EL (cell line): ENCODE data around the gene TBX4.

Experiments used
- DNase-seq: peaks from one replicate; pipeline ENCODE4 v3.0.0-alpha.2; 2016

TBX4 gene

DNA sequence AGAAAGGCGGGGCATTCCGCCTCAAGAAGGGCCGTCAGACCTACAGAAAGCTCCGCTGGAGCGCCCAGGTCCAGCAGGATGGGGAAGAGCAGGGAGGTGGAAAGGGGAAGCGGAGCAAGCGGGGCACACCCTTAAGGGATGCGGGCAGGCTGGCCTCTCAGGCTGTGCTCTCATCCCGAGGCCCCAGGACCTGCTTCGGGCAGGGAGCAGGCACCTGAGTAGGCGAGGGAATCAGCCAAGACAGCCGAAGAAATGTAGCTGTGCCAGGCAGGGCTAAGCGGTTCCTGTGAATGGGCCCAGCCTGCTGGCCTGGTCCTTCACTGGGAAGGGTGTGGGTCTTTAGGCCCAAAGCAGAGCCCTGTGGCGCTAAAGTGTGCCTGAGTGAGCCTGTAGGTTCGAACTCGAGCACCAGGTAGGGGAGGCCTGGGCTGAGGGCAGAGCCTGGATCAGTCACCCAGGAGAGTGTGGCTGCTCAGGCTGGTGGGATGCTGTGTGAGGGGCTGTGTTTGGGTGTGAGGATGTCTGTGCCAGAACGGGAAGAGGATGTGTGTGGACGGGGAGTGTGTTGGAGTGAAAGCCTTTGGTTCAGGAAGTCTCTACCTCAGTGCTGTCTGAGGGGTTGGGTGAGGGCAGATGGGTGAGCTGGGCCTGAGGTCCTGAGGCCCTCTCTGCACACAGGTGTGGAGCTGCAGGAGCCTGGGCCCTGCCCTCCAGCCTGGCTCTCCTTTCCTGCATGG, 3.3 kb downstream of the TBX4 start:
- DNase-seq = no peak

DNA sequence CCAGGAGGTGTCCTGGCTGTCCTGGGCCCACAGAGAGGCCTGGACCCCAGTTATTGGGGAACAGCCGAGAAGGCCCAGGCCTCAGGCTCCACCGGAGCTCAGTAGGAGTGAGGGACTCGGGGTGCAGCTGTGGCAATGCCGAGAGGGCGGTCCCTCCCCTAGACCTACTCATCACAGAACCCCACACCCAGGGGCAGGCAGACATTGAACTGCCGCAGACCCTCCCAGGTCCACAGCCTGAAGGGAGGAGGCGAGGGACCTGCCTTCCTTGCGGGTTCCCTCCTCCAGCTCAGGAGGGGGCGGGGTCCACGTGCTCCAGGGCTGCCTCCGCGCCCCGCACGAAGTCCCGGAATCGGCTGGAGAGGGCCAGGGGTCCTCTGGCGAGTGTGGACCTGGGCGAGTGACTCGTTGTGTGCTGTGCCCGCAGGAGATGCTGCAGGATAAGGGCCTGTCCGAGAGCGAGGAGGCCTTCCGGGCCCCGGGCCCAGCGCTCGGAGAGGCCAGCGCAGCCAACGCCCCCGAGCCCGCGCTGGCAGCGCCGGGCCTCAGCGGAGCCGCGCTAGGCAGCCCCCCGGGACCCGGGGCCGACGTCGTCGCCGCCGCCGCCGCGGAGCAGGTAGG, 3.9 kb downstream of the TBX4 start:
- no peak for DNase-seq

DNA sequence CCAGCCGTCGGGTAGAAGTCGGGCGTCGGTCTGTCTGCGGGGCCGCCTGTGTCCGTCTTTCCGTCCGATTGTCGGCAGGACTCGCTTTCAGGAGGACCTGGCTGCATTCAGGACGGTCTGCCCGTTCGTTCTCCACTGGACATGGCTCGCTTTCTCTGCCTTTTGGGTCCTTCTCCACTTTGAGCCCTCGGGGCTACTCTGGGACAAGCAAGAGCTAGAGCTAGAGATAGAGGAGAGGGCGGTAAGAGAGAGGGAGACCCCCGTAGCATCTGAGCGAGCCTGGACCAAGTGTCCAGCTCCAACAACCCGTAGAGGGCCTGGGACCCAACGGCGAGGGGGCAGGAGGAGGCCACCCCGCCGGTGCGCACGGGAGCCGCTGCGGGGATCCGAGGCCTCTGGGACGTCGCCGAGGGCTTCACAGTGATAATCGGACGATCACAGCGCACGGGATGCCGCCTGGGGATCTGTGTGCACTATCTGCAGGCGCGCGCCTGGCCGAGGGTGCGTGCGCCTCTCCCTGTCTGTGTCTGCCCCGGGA, 4.5 kb downstream of the TBX4 start:
- DNase-seq = no peak

DNA sequence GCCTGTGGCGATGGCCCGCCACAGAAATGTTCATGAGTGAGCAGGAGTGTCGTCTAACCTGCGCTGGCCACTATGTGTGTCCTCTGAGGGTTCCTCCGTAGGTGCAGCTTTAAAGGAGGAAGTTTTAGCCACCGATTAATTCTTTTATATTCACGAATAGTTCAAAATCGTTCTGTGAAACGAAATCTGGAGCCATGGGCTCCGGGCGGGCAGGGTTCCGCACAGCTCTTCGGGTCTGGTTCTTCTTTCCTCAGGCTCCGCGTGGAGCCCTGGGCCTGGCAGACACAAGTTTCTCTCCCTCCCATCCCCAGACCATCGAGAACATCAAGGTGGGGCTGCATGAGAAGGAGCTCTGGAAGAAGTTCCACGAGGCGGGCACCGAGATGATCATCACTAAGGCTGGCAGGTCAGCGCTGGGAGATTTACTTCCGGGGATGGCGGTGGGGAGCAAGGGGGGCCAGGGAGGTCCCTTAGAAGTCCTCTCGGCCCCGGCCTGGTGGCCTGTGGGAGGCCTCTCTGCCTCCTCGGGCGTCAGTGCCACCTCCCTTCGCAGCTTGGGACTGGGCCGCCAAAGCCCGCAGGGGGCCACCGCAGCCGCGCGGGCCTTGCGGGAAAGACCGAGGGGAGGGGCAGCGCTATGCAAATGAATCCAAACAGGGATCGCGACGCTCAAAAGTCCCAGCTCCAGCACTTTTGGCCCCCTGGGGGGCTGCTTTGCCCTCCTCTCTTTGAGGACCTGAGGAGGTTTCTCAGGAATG, 5.2 kb downstream of the TBX4 start:
- DNase-seq = no peak

DNA sequence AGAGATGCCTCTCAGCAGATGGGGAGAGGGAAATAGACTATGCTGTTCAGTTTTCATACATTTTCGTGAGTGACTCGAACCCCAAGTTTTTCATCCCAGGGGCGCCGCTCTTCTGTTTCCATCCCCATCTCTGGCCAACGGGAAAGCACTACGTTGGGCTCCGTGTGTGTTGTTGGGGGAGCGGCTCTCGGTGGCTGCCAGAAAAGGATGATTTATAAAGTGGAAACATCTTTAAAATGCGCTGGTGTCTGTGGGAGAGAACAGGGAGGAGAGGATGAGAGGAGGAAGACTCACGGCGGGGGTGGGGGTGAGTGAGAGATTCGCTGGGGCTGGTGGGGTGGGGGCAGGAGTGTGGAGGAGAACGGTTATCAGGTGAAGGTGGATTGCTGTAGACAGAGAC, 5.8 kb downstream of the TBX4 start:
- DNase-seq = no peak

DNA sequence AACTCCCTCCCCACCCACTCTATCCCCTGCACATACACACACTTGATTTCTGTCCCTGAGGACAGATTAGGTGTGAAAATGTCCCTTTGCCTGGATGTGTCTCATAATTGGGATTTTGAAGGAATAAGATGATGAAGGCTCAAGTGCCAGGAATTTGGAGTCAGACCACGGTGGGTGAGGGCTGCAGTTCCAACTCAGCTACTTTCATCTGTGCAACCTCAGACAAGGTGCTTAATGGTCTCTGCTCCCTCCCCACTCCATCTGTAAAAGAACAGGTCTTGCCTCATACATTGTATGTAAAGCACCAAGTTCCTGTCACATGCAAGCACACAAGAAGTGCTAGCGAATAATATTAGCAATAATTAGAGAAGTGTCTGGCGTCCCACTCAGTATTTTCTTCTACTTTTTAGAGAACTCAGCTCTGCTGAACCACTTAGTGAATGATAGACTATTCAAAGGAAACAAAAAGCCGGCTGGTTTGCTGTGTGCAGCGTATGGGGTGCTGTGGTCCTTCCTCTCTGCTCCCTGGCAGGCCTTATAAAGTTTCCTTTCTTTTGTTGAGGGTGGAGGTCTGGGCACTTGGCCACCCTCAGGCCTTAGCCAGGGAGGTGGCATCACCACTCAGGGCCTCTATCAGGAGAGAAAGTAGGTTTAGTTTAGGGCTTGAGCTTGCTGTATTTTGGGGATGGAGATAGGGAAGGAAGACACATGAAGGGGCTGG, 6.4 kb downstream of the TBX4 start:
- no peak for DNase-seq

DNA sequence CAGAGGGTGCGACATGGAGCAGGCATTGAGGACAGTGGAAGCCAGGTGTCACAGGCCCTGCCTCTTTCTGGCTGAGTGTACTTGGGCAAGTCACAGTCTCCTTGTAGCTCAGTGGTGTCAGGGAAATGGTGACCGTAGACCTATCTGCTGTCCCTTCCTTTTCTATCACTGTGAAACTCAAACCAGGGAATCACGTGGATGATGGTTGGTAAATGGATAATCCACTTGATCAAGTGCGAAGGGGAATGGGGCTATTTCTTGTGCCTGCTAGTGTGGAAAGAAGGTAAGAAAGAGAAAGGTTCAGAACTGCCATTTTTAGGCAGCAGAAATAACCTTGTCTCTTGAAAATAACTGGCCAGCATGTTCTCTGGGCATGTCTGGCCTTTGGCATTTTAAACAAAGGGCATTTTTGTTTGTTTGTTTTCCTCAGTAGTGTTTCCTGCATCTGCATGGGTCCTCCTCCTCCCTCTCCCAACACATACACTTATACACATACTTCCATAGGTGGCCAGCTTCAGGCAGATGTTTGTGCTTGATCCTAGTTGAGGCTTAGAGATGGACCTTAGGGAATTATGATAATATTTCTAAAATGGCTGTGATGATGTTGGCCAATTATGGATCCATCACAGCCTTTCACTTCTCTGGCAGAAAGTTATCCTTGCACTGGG, 7.1 kb downstream of the TBX4 start:
- DNase-seq = no peak

DNA sequence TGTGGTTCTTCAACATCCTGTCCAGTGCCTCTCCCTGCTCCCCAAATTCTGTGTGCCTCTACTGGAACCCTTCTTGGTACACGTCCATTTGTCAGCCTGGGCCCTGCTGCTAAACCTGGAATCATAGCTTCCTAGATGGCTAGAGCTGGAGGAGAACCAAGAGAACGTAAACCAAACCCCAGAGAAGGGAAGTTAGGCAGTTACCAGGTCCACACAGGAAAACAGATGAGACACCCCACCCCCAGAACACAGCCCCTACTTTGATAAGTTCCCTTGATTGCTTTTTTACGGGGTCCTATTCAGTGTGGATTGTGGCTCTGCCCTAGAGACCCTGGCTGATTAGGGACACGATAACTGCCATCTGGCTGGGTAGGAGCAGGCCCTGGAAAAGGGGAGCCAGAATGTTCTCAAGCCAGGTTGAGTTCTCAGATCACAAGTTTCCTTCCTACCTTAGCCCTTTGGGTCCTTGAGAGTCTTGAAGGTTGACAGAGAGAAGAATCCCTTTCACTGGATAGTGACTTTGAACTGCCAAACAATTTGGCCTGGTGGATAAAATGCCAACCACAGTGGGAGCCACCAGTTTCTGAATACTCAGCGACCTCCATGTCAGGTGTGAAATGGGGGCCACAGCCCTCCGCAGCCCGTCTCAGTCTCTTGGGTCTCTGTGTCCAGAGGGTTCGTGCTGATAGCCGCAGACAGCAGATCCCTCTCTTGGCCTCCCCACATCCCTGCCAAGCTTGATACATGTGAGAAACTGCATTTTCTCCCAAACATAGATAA, 7.9 kb downstream of the TBX4 start:
- no peak for DNase-seq

DNA sequence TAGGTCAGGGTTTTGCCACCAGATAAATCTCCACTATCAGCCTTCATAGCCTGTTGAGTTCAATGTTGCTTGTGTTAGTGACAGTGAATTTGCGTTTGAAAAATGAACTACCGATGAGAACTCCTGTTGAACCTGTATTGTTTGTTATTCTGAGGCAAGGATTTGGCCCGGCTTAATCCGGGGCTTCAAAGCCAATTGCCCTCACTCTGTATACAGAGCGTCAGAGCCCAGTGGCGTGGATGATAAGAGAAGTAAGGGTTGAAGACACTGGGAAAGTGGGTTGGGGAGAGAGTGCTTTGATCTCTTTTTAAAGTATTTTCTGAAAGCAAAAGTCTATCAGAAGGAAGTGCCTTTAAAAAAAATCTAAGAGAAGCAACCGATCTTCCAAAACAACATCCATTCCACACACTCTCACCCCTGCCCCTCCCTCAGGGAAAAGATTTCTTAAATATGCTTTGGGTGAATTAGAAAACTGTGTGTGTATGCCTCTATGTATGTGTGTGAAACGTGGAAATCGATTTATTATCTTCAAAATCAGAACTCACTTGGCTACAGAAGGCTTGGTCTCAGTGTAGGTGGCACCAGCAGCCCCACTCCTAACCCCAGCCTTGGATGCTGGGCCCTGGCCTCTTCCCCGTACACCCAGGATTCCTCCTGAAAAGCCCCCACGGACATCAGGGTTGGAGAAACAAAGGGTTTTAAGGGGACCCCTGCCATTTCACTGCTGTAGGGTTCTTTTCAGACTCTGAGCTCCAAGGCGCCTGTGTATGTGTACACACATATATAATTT, 8.8 kb downstream of the TBX4 start:
- DNase-seq = no peak

DNA sequence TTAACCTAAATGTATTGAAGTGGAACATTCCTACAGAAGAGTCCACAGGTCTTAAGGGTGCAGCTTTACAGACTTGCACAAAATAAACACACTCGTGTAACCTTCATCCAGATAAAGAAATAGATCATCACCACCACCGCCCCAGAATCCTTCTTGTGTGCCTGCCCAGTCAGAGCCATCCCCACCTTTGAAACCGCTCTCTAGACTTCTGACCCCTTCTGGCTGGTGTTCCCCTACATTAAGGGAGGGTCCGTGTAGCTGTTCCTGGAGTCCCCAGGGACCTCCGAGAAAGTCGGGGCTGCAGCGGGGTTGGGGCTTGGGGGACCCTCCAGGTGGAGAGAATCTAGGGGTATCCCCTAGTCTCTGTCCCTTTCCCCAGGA, 9.4 kb downstream of the TBX4 start:
- DNase-seq = no peak

DNA sequence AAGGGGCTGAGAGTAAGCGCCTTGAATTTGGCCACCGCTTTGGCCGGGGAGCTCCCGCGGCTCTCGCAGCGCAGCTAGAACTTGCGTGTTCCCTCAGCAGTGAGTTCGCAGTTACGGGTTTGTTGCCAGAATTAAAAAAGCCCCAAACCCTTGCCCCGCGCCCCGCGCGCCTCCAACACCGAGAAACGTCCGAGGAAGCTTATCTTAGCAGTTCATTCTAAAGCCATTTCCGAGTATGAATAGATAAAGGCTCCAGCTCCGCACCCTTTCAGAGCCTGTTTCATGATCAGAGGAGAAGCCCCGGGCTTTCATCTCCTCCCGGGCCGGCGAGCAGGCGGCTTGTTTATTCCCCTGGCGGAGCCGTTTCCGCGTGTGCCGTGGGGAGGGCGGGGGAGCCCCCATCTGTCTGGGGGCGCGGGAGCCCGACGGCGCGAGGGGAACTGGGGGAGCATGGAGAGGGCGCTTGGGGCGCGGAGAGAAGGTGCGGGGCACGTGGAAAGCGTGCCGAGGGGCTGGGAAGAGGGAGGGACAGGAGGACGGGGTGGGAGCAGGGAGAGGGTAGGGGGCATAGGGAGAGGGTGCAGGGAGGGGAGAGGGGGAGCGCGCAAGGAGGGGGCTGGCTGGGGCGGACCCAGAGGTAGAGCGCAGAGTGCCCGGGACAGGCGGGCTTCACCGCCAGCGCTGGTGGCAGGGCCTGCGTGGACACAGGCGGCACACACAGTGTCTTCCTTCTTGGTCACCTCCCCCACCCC, 9.9 kb downstream of the TBX4 start:
- DNase-seq = peak; percentile 12

DNA sequence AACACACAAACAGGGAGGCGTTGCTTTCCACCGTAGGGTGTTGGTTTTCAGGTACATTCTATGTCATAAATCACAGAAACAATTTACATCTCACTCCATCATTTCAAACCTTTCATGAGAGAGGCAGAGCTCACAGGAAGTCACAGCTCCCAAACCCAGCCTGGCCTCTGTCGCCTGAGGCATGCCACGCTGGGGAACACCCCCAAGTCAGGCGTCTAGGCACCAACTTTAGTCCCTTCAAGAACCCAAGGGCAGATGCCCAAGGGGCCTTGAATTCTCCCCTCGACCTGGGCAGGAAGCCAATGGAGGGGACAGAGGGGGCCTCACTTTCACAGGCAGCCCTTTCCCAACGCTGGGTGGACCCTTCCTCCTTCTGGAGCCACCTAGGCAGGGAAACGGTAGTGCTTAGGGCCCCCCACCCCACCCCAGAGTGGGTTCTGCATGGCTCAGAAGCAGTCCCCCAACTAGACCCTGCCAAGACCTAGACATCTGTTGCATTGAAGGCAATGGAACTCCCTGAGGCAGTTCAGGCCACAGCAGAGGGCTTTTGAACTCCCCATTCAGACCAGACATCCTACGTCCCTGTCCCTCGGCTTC, 10.6 kb downstream of the TBX4 start:
- DNase-seq = no peak

DNA sequence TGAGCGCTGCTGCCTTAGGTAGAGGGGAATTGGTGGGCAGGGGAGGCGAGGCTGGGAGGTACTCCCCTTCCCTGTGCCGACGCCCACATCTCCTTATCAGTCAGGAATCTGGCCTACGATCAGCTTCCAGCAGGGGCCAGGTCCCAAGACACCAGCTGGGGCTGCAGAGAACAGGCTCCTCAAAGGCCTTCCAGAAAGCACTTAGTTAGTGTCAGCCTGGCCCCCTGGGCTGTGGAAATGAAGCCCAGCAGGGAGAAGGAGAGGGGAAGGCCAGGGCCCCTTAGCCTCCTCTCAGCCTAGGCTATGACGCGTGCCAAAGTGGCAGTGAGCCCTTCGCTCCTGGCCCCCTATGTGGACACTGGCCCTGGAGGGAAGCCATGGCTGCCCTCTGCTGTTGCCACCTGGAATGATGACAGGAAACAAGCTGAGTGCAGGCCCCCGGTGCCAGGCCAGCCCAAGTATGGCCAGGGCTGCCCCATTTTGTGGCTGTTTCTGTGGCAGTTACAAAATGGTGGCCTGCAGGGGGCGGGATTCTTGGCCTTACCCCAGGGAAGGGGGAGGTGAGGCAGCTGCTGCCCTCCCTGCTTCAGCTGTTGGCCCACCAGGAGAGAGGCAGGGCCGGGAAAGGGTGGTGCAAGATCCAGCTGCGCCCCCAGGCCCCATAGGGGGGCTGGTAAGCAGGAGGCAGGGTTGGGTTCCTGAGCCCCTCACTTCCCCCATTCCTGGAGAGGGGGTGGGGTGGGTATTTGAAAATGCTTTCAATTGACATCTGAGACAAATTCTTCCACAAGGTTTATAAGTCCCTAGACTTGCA, 11.3 kb downstream of the TBX4 start:
- no peak for DNase-seq

DNA sequence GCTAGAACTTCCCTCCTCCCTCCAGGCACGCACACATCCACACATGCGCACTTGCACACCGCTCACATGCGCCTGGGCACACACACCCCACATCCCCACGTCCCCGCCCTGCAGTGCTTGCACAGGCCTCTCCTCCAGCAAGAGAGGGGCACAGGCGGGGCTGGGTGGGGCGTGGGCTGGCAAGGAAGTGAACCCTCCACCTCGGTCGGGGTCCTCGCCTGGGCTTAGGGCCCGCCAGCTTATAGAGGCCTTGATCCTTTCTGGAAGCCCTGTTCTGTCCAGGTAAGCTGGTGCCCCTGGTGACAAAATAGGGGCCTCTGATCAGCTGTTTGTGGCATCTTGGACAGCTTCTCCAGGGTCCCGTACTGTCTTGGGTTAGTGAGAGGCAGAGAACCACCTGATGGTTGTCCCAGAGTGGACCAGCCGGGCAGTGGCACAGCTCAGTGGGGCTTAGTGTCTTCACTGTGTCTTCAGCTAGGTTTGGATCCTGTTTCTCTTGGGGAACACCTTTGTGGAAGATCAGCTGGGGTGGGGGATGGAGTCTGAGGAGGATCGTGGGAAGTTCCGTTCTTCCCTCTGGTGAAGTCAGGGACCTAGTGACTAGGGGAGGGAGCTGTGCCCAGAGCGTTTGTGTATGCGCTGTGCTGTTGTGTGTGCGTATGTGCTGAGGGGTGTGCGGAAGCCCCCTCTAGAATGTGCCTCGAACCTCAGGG, 12.1 kb downstream of the TBX4 start:
- DNase-seq = no peak

DNA sequence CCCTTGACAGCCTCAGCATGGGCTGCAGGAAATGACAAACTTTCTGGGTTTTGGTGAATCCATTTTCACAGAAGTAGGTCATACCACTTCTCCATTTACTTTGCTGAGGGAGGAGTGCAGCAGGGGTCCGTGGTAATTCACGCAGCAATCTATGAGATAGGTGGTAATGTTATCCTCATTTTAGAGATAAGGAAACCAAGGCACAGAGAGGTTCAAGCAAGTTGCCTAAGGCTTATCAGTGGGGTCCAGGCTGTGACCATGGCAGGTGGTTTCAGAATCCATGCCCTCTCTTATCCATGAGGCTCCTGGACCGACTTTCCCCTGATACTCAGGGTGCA, 12.6 kb downstream of the TBX4 start:
- no peak for DNase-seq

DNA sequence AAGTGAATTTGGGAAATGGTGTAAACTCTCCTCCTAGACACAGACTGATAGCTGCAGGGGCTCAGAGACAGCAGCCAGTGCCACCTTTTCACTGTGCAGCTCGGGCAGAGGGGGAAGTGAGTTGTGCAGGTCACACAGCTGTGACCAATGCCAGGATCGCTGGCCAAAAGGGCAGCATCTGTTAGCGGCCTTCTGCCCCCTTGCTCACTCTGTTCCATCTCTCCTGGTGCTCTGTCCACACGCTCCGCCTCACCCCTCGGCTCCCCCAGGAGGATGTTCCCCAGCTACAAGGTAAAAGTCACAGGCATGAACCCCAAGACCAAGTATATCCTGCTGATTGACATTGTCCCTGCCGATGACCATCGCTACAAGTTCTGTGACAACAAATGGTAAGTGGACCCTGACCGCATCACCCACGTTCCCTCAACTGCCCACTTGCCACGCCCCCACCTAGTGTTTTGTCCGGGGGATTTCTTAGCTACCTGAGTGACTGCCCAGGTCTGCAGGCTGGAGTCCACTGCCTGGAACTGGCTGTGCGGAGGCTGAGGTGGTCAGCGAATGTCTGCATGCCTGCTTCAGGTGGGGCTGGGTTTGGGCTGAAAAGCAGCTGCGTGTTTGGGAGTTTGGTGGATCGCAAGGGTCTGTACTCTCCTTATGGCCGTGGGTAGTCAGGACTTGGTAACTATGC, 13.5 kb downstream of the TBX4 start:
- no peak for DNase-seq

DNA sequence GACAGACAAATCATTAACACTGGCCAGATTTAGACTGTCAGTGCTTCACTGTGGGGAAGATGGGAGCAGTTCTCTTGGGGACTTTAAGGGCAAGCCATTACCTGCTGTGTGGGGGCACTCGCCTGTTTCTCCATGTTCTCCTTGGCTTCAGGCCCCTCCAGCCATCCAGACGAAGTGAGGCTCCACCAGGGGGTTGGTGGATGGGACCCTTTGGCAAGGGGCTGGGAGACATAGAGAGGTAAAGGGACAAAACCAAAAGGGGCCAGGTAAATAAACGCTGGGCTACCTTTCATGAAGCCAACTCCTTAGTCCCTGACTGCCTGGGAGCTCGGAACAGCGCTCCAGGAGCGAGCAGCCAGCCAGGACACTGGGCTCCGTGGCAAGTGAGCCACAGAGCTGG, 14.0 kb downstream of the TBX4 start:
- DNase-seq = no peak
